B cell (primary cell): ENCODE measurements around the gene SLC23A2. TPM values are rescaled to one million over a fixed set of nuclear protein-coding genes. Genes with fewer than 3 reads are reported as not detected.
"Not testable (repeated sequence)": the region's sequence is repeated elsewhere in the genome, so short reads cannot be mapped to it uniquely, and the experiment has no call there.

Experiments used
- ATAC-seq: fragments of 200-7000 bp; cut with Tn5 transposase; one replicate; pipeline ENCODE4 v1.10.0; 2021; ENCODE audit warnings: low read depth, mild to moderate bottlenecking, moderate number of reproducible peaks, moderate library complexity
- CTCF ChIA-PET: fragments of 350-600 bp; sonication (Branson Sonifier 250); formaldehyde crosslinking; loops from one replicate; lab custom pipeline; 2021; ENCODE audit warnings: antibody characterized with exemption, inconsistent platforms; lab: Charles Lee
- POLR2A ChIA-PET: fragments of 350-600 bp; sonication (Branson Sonifier 250); formaldehyde crosslinking; loops from one replicate; lab custom pipeline; 2021; ENCODE audit warnings: antibody characterized with exemption; lab: Charles Lee
- DNase-seq: peaks from one replicate; pipeline ENCODE4 v3.0.0; 2013
- H2AFZ ChIP-seq: 2 replicates; pipeline ENCODE4 v1.6.1; 2012; ENCODE audit warnings: mild to moderate bottlenecking, low read depth, low read length; ENCODE audit not compliant: insufficient read depth, poor library complexity, severe bottlenecking
- H3K27ac ChIP-seq, 2 donors: 1 replicate in 1 of 2; 2 replicates in 1 of 2; pipeline ENCODE4 v1.5.1; 2012 to 2013; ENCODE audit warnings: low read length in 2 of 2, mild to moderate bottlenecking in 2 of 2, moderate library complexity in 1 of 2
- H3K27me3 ChIP-seq, 4 experiments: fragments of 200-600 bp in 1 of 4; sonication (generic) in 1 of 4; replicated peaks in 1 of 4; 1 replicate in 2 of 4; 2 replicates in 2 of 4; pipeline versions ENCODE4 v1.6.1 to v1.7.0; 2013 to 2016; ENCODE audit warnings: low read length in 3 of 4, mild to moderate bottlenecking in 2 of 4, mixed read lengths in 1 of 4, moderate library complexity in 1 of 4; ENCODE audit not compliant: insufficient read depth in 4 of 4, control insufficient read depth in 3 of 4; ENCODE audit errors: control extremely low read depth in 1 of 4
- H3K36me3 ChIP-seq, 2 experiments: replicated peaks in 1 of 2; 1 replicate in 1 of 2; 2 replicates in 1 of 2; pipeline versions ENCODE4 v1.6.1 to v1.7.1; 2013; ENCODE audit warnings: low read length in 1 of 2; ENCODE audit not compliant: insufficient read depth in 2 of 2, control insufficient read depth in 1 of 2; ENCODE audit errors: control extremely low read depth in 1 of 2, extremely low read depth in 1 of 2
- H3K4me1 ChIP-seq, 2 donors: fragments of 200-600 bp in 1 of 2; sonication (generic) in 1 of 2; 1 replicate in 1 of 2; 2 replicates in 1 of 2; pipeline versions ENCODE4 v1.5.1 to v1.6.1; 2013 to 2017; ENCODE audit warnings: low read length in 2 of 2; ENCODE audit not compliant: control insufficient read depth in 2 of 2, insufficient read depth in 2 of 2
- H3K4me2 ChIP-seq: replicated peaks from 2 replicates; pipeline ENCODE3; 2012; ENCODE audit warnings: mild to moderate bottlenecking, low read depth, low read length; ENCODE audit not compliant: poor library complexity, severe bottlenecking
- H3K4me3 ChIP-seq, 5 experiments: fragments of 200-600 bp in 1 of 5; sonication (generic) in 1 of 5; 1 replicate in 3 of 5; 2 replicates in 2 of 5; pipeline versions ENCODE4 v1.5.1 to v1.7.0; 2011 to 2016; ENCODE audit warnings: low read length in 4 of 5, mild to moderate bottlenecking in 4 of 5, low read depth in 2 of 5, control low read depth in 1 of 5, moderate library complexity in 1 of 5; ENCODE audit not compliant: insufficient read depth in 1 of 5; ENCODE audit errors: control extremely low read depth in 1 of 5, extremely low read depth in 1 of 5
- H3K79me2 ChIP-seq: fragments of 200-600 bp; sonication (generic); one replicate; pipeline ENCODE4 v1.6.0; 2016; ENCODE audit warnings: low read length; ENCODE audit not compliant: control insufficient read depth, insufficient read depth
- H3K9ac ChIP-seq: fragments of 200-600 bp; sonication (generic); 2 replicates; pipeline ENCODE4 v1.6.1; 2017; ENCODE audit warnings: mild to moderate bottlenecking, low read length, moderate library complexity
- H3K9me3 ChIP-seq, 3 donors: one replicate each; pipeline versions ENCODE4 v1.6.1 to v1.7.1; 2013; ENCODE audit warnings: low read length in 2 of 3; ENCODE audit not compliant: control insufficient read depth in 2 of 3, insufficient read depth in 1 of 3; ENCODE audit errors: control extremely low read depth in 1 of 3
- H4K20me1 ChIP-seq: 2 replicates; pipeline ENCODE4 v1.6.0; 2012; ENCODE audit warnings: mild to moderate bottlenecking, low read length; ENCODE audit not compliant: insufficient read depth, control insufficient read depth, poor library complexity, severe bottlenecking
- H3K27ac Mint-ChIP-seq: one replicate; pipeline ENCODE4 v1.8.0; 2021; ENCODE audit warnings: mixed read lengths
- H3K27me3 Mint-ChIP-seq: one replicate; pipeline ENCODE4 v1.8.0; 2021; ENCODE audit warnings: mixed read lengths
- H3K4me1 Mint-ChIP-seq: one replicate; pipeline ENCODE4 v1.8.0; 2021; ENCODE audit warnings: mixed read lengths
- H3K4me3 Mint-ChIP-seq: one replicate; pipeline ENCODE4 v1.8.0; 2021; ENCODE audit warnings: mixed read lengths
- H3K9me3 Mint-ChIP-seq: one replicate; pipeline ENCODE4 v1.8.0; 2022; ENCODE audit warnings: mixed read lengths; ENCODE audit not compliant: insufficient read depth
- EZH2 ChIP-seq: IDR thresholded peaks from 2 replicates; pipeline ENCODE4 v1.6.1; 2012; ENCODE audit warnings: borderline replicate concordance, low read depth, mild to moderate bottlenecking, moderate library complexity, low read length; ENCODE audit not compliant: insufficient read depth, poor library complexity, severe bottlenecking
- WGBS: methylation state at CpG from one replicate; pipeline ENCODE4 v1.1.5; 2013; ENCODE audit warnings: missing lambda C conversion rate; ENCODE audit not compliant: insufficient coverage; 5-methylcytosine and 5-hydroxymethylcytosine counted together
- intact Hi-C: fragments of 100-400 bp; cut with micrococcal nuclease; formaldehyde crosslinking; loops from one replicate; pipeline ENCODE4 v1.10.0; 2022
- polyA plus RNA-seq: library from polyadenylated mRNA; depleted of rRNA; stranded (reverse); fragments of >200 nt; gene quantifications from 2 replicates; pipeline ENCODE4 v1.2.3, GENCODE V29; 2012
- total RNA-seq, 2 donors: library from RNA; stranded (reverse); fragments of 120-200 nt in 1 of 2; gene quantifications; 1 replicate in 1 of 2; 2 replicates in 1 of 2; pipeline versions ENCODE4 v1.2.3 to v1.2.4, GENCODE V29; 2013 to 2022
- TF ChIP-seq, protein P1 (sequence below): fragments of 200-600 bp; IDR thresholded peaks from one replicate; pipeline ENCODE4 v1.8.0; 2022; ENCODE audit warnings: antibody characterized with exemption, mild to moderate bottlenecking

The SLC23A2 gene
- total and polyA plus RNA-seq, 2 donors (not counting 1 experiment from before 2014, with no cell fraction given): 23.6 to 70.7 TPM

- no peak for DNase-seq
- Histone ChIP-seq H3K79me2 (no peaks in the 10 kb centered on the region), H3K9ac (no peak overlapping the region), H3K27ac (no peak overlapping the region), H3K4me1 (peaks cover 0 to 4% of the 10 kb centered on the region in 2 donors), H3K27me3 (no peaks in the 10 kb centered on the region), H4K20me1 (no peaks in the 10 kb centered on the region), H2AFZ (no peak overlapping the region), H3K4me3 (no peak overlapping the region), H3K36me3 (no peaks in the 10 kb centered on the region), H3K4me2 (no peak overlapping the region), H3K9me3 (no peaks in the 10 kb centered on the region)
- no peak overlapping the region for H3K27ac Mint-ChIP-seq
- H3K27me3 Mint-ChIP-seq: peaks cover 4% of the 10 kb centered on the region
- 100% methylated on average over 2 of the region's 2 CpGs for WGBS
- H3K4me3 Mint-ChIP-seq: no peak overlapping the region
- no peak for ATAC-seq
- TF ChIP-seq EZH2: no peak
- TF ChIP-seq, protein P1, sequence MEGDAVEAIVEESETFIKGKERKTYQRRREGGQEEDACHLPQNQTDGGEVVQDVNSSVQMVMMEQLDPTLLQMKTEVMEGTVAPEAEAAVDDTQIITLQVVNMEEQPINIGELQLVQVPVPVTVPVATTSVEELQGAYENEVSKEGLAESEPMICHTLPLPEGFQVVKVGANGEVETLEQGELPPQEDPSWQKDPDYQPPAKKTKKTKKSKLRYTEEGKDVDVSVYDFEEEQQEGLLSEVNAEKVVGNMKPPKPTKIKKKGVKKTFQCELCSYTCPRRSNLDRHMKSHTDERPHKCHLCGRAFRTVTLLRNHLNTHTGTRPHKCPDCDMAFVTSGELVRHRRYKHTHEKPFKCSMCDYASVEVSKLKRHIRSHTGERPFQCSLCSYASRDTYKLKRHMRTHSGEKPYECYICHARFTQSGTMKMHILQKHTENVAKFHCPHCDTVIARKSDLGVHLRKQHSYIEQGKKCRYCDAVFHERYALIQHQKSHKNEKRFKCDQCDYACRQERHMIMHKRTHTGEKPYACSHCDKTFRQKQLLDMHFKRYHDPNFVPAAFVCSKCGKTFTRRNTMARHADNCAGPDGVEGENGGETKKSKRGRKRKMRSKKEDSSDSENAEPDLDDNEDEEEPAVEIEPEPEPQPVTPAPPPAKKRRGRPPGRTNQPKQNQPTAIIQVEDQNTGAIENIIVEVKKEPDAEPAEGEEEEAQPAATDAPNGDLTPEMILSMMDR: no peak
- H3K9me3 Mint-ChIP-seq: no peaks in the 10 kb centered on the region
- intact Hi-C loops: no loop called here
- peaks cover 5% of the 10 kb centered on the region for H3K4me1 Mint-ChIP-seq
- POLR2A ChIA-PET: no interaction called here
- CTCF ChIA-PET: interaction anchor here (1.6 kb wide), 1 partner anchor 23 kb away, joined by 4 read pairs; no protein-coding TSS in a partner anchor
These were observed 32.3 kb upstream of the SLC23A2 start for GRCh38 chr20:5033566-5033965.

DNA sequence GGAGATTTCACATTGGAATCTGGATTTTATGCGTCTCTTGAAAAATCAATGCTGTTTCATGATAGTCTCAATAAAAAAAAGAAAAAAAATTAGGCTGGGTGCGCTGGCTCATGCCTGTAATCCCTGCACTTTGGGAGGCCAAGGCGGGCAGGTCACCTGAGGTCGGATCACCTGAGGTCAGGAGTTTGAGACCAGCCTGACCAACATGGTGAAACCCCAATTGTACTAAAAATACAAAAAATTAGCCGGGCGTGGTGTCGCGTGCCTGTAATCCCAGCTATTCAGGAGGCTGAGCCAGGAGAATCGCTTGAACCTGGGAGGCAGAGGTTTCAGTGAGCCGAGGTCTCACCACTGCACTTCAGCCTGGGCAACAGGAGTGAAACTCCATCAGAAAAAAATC, 30.4 kb upstream of the SLC23A2 start:
- CTCF ChIA-PET: interaction anchor here (1.2 kb wide), 1 partner anchor 273 kb away, joined by 3 read pairs; no protein-coding TSS in a partner anchor
- H2AFZ ChIP-seq, H3K79me2 ChIP-seq, H3K9me3 Mint-ChIP-seq, H4K20me1 ChIP-seq, H3K36me3 ChIP-seq, DNase-seq, H3K27me3 Mint-ChIP-seq, H3K4me1 ChIP-seq, H3K4me3 Mint-ChIP-seq, intact Hi-C loops, ATAC-seq, H3K27ac ChIP-seq, H3K27ac Mint-ChIP-seq, H3K27me3 ChIP-seq, H3K9ac ChIP-seq, H3K9me3 ChIP-seq, H3K4me1 Mint-ChIP-seq, H3K4me2 ChIP-seq, H3K4me3 ChIP-seq, POLR2A ChIA-PET: not testable (repeated sequence)
- WGBS: 93% methylated on average over 9 of the region's 10 CpGs
